ENCODE data around the gene HSFX1.

- TF ChIP-seq POLR2A (IDR thresholded peaks at IDR 0.05) (no peak), CTCF (IDR thresholded peaks at IDR 0.05) (no peak), EP300 (IDR thresholded peaks at IDR 0.05) (no peak), POLR2AphosphoS5 (IDR thresholded peaks at IDR 0.05) (no peak)
Measured at GRCh38 chrX:149762696-149763614, 10.9 kb upstream of the HSFX1 start.

Measured in sigmoid colon (tissue), 4 donors.